Upper lobe of left lung (tissue), 4 donors: ENCODE results near the gene SMIM29.

Source experiments
- EP300 ChIP-seq, 4 donors: sonication (generic); formaldehyde crosslinking; IDR thresholded peaks; one replicate each; pipeline ENCODE4 v1.5.1; 2017; ENCODE audit warnings: antibody characterized with exemption in 4 of 4, control low read depth in 2 of 4
- POLR2A ChIP-seq, 4 donors: fragments of 450-650 bp; IDR thresholded peaks; one replicate each; pipeline ENCODE4 v1.5.1; 2016 to 2017; ENCODE audit warnings: antibody characterized with exemption in 4 of 4, mild to moderate bottlenecking in 2 of 4
- POLR2AphosphoS5 ChIP-seq, 2 donors: sonication (generic); formaldehyde crosslinking; IDR thresholded peaks; one replicate each; pipeline ENCODE4 v1.5.1; 2017; ENCODE audit warnings: antibody characterized with exemption in 2 of 2
- TF ChIP-seq, protein P1 (sequence below), 6 experiments: fragments of 450-650 bp in 4 of 6; fragments of 200-600 bp in 2 of 6; sonication (generic) in 2 of 6; IDR thresholded peaks; one replicate each; pipeline ENCODE4 v1.5.1; 2016 to 2019; ENCODE audit warnings: antibody characterized with exemption in 6 of 6

DNA sequence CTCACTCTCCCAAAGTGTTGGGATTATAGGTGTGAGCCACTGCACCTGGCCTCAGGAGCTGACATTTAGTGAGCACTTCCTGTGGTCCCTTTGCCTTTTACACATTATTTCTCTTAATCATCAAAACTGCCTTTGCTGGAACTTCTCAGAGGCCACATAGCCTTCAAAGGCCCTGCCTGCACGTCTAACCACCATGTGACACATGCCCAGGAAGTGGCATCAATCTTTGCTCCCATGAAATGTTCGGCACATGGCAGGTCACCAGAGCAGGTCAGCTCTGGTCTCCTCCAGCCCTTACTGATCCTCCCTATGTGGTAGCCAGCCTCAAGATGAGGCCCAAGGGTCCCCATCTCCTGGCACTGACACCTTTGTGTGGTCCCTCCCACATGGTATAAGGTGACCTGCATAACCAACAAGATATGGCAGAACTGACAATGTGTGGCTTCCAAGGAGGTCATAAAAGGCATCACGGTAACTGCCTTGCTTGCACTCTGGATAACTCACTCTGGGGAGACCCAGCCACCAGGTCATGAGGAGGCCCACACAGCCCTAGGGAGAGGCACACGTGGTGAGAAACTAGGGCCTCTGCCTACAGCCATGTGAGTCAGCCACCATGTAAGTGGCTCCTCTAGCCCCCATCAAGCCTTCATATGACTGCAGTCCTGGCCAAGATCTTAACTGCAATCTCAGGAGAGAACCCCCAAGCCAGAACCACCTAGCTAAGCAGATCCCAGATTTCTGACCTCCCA, 40.9 kb downstream of the SMIM29 start:
- TF ChIP-seq POLR2A (IDR thresholded peaks at IDR 0.05) (no peak), EP300 (IDR thresholded peaks at IDR 0.05) (no peak), POLR2AphosphoS5 (IDR thresholded peaks at IDR 0.05) (no peak)
- TF ChIP-seq, protein P1, sequence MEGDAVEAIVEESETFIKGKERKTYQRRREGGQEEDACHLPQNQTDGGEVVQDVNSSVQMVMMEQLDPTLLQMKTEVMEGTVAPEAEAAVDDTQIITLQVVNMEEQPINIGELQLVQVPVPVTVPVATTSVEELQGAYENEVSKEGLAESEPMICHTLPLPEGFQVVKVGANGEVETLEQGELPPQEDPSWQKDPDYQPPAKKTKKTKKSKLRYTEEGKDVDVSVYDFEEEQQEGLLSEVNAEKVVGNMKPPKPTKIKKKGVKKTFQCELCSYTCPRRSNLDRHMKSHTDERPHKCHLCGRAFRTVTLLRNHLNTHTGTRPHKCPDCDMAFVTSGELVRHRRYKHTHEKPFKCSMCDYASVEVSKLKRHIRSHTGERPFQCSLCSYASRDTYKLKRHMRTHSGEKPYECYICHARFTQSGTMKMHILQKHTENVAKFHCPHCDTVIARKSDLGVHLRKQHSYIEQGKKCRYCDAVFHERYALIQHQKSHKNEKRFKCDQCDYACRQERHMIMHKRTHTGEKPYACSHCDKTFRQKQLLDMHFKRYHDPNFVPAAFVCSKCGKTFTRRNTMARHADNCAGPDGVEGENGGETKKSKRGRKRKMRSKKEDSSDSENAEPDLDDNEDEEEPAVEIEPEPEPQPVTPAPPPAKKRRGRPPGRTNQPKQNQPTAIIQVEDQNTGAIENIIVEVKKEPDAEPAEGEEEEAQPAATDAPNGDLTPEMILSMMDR (IDR thresholded peaks at IDR 0.05) = no peak
